H1 (cell line): Measurements from ENCODE around the gene SLC39A7. TPM values are rescaled to one million over a fixed set of nuclear protein-coding genes. Genes with fewer than 3 reads are reported as not detected.

Experiments used
- CTCF ChIA-PET: fragments of 300-600 bp; sonication (Branson Sonifier 250); formaldehyde crosslinking; loops from one replicate; lab custom pipeline; 2021; ENCODE audit not compliant: partially characterized antibody; lab: Charles Lee
- POLR2A ChIA-PET: fragments of 300-600 bp; sonication (Branson Sonifier 250); formaldehyde crosslinking; loops from one replicate; lab custom pipeline; 2021; ENCODE audit warnings: inconsistent platforms; ENCODE audit not compliant: partially characterized antibody; lab: Charles Lee
- DNase-seq, 2 experiments: peaks; one replicate each; pipeline versions ENCODE4 v3.0.0 to v3.0.0-alpha.2; 2010 to 2022; ENCODE audit warnings: low spot score in 2 of 2, low read depth in 1 of 2, mixed read lengths in 1 of 2
- FAIRE-seq: peaks from 2 replicates; lab custom pipeline; 2011; peaks lifted over from hg19 to GRCh38; lab: Jason Lieb, UNC
- H2AFZ ChIP-seq: 2 replicates; pipeline ENCODE4 v1.8.1; 2012; ENCODE audit warnings: low read length, inconsistent platforms
- H2AK5ac ChIP-seq: 2 replicates; pipeline ENCODE4 v1.6.1; 2013; ENCODE audit warnings: low read depth, low read length
- H2BK120ac ChIP-seq: replicated peaks from 2 replicates; pipeline ENCODE3; 2013; ENCODE audit warnings: low read depth, low read length, inconsistent platforms
- H2BK12ac ChIP-seq: 2 replicates; pipeline ENCODE4 v1.6.1; 2013; ENCODE audit warnings: low read depth, low read length
- H2BK15ac ChIP-seq: 2 replicates; pipeline ENCODE4 v1.6.1; 2013; ENCODE audit warnings: low read length
- H2BK20ac ChIP-seq: 2 replicates; pipeline ENCODE4 v1.6.1; 2013; ENCODE audit warnings: low read length
- H2BK5ac ChIP-seq: 2 replicates; pipeline ENCODE4 v1.6.1; 2013; ENCODE audit warnings: low read depth, low read length
- H3K14ac ChIP-seq: 2 replicates; pipeline ENCODE4 v1.6.1; 2013; ENCODE audit warnings: inconsistent platforms; ENCODE audit not compliant: insufficient read length
- H3K18ac ChIP-seq: 2 replicates; pipeline ENCODE4 v1.6.1; 2013; ENCODE audit warnings: low read length; ENCODE audit errors: extremely low read depth
- H3K23ac ChIP-seq: 2 replicates; pipeline ENCODE4 v1.6.1; 2013; ENCODE audit warnings: inconsistent platforms; ENCODE audit not compliant: insufficient read length
- H3K23me2 ChIP-seq: 2 replicates; pipeline ENCODE4 v1.6.1; 2013; ENCODE audit warnings: low read depth, low read length
- H3K27ac ChIP-seq: 2 replicates; pipeline ENCODE4 v1.6.1; 2011; ENCODE audit warnings: low read depth, low read length, inconsistent platforms
- H3K27me3 ChIP-seq, 4 experiments: replicated peaks in 1 of 4; 1 replicate in 1 of 4; 2 replicates in 3 of 4; pipeline versions ENCODE4 v1.6.1 to v1.8.1; 2011 to 2013; ENCODE audit warnings: low read length in 3 of 4, mild to moderate bottlenecking in 3 of 4, inconsistent platforms in 2 of 4, mixed read lengths in 2 of 4, moderate library complexity in 1 of 4; ENCODE audit not compliant: control insufficient read depth in 3 of 4, insufficient read depth in 3 of 4; ENCODE audit errors: extremely low read depth in 1 of 4
- H3K36me3 ChIP-seq, 4 experiments: 2 replicates each; pipeline versions ENCODE4 v1.6.1 to v1.8.1; 2011 to 2013; ENCODE audit warnings: mild to moderate bottlenecking in 4 of 4, low read length in 3 of 4, moderate library complexity in 2 of 4, control low read depth in 1 of 4, inconsistent platforms in 1 of 4; ENCODE audit not compliant: insufficient read depth in 4 of 4, control insufficient read depth in 2 of 4
- H3K4ac ChIP-seq: replicated peaks from 2 replicates; pipeline ENCODE3; 2013; ENCODE audit warnings: low read length, low read depth, mixed read lengths, inconsistent platforms; ENCODE audit not compliant: insufficient read length
- H3K4me1 ChIP-seq, 4 experiments: replicated peaks in 1 of 4; 1 replicate in 1 of 4; 2 replicates in 3 of 4; pipeline versions ENCODE4 v1.6.1 to v1.8.1; 2011 to 2013; ENCODE audit warnings: low read length in 3 of 4, inconsistent platforms in 2 of 4, mixed read lengths in 1 of 4; ENCODE audit not compliant: insufficient read depth in 4 of 4, control insufficient read depth in 3 of 4
- H3K4me2 ChIP-seq, 2 experiments: 2 replicates each; pipeline versions ENCODE4 v1.6.1 to v1.8.1; 2011 to 2013; ENCODE audit warnings: low read depth in 2 of 2, low read length in 2 of 2, control low read depth in 1 of 2, inconsistent platforms in 1 of 2, mild to moderate bottlenecking in 1 of 2; ENCODE audit not compliant: insufficient read depth in 1 of 2
- H3K4me3 ChIP-seq, 4 experiments: fragments of 200-600, 300-600 bp in 1 of 4; sonication (generic), shearing (Covaris generic), sonication (Bioruptor Twin) in 1 of 4; 2 replicates each; pipeline versions ENCODE4 v1.5.1 to v1.8.1; 2011 to 2016; ENCODE audit warnings: low read length in 4 of 4, low read depth in 3 of 4, control low read depth in 2 of 4, inconsistent platforms in 2 of 4, mild to moderate bottlenecking in 2 of 4, mixed read lengths in 1 of 4, moderate library complexity in 1 of 4; ENCODE audit not compliant: insufficient read depth in 2 of 4; ENCODE audit errors: extremely low read depth in 1 of 4
- H3K56ac ChIP-seq: replicated peaks from 2 replicates; pipeline ENCODE3; 2013; ENCODE audit warnings: low read depth, mild to moderate bottlenecking, mixed read lengths, low read length, inconsistent platforms; ENCODE audit not compliant: insufficient read length
- H3K79me1 ChIP-seq: 2 replicates; pipeline ENCODE4 v1.6.1; 2013; ENCODE audit warnings: low read depth, low read length, control low read depth
- H3K79me2 ChIP-seq, 2 experiments: 2 replicates each; pipeline versions ENCODE4 v1.6.1 to v1.8.1; 2012 to 2013; ENCODE audit warnings: low read length in 2 of 2, mild to moderate bottlenecking in 2 of 2, inconsistent platforms in 1 of 2; ENCODE audit not compliant: insufficient read depth in 2 of 2, control insufficient read depth in 1 of 2
- H3K9ac ChIP-seq, 4 experiments: replicated peaks in 1 of 4; 1 replicate in 1 of 4; 2 replicates in 3 of 4; pipeline versions ENCODE4 v1.6.1 to v1.8.1; 2011 to 2013; ENCODE audit warnings: low read depth in 3 of 4, low read length in 3 of 4, control low read depth in 2 of 4, mild to moderate bottlenecking in 2 of 4, moderate library complexity in 2 of 4, inconsistent platforms in 1 of 4; ENCODE audit errors: extremely low read depth in 1 of 4
- H3K9me3 ChIP-seq, 2 experiments: 2 replicates each; pipeline versions ENCODE4 v1.6.1 to v1.8.1; 2012 to 2013; ENCODE audit warnings: mild to moderate bottlenecking in 2 of 2, moderate library complexity in 2 of 2, control low read depth in 1 of 2, inconsistent platforms in 1 of 2, low read depth in 1 of 2, low read length in 1 of 2, mixed read lengths in 1 of 2; ENCODE audit not compliant: insufficient read depth in 2 of 2
- H4K20me1 ChIP-seq, 2 experiments: replicated peaks in 1 of 2; 2 replicates each; pipeline versions ENCODE3 to v1.8.1; 2011 to 2013; ENCODE audit warnings: inconsistent platforms in 2 of 2, low read length in 2 of 2, mild to moderate bottlenecking in 1 of 2; ENCODE audit not compliant: insufficient read depth in 2 of 2, control insufficient read depth in 1 of 2
- H4K5ac ChIP-seq: 2 replicates; pipeline ENCODE4 v1.6.1; 2013; ENCODE audit warnings: low read length, low read depth, mixed read lengths, inconsistent platforms; ENCODE audit not compliant: insufficient read length
- H4K8ac ChIP-seq: 2 replicates; pipeline ENCODE4 v1.8.0; 2013; ENCODE audit warnings: mild to moderate bottlenecking, moderate library complexity, low read length, inconsistent platforms; ENCODE audit not compliant: insufficient read depth; ENCODE audit errors: extremely low read depth
- H4K91ac ChIP-seq: replicated peaks from 2 replicates; pipeline ENCODE3; 2013; ENCODE audit warnings: low read length, mixed read lengths, inconsistent platforms; ENCODE audit not compliant: insufficient read length
- ASH2L ChIP-seq: fragments of 200-600, 300-600 bp; sonication (generic); IDR thresholded peaks from one replicate; pipeline ENCODE4 v1.7.1; 2017; ENCODE audit warnings: low read length
- BACH1 ChIP-seq: IDR thresholded peaks from 2 replicates; pipeline ENCODE4 v1.6.1; 2012; ENCODE audit warnings: low read length, improper control_type of control experiment
- EP300 ChIP-seq, 2 experiments: IDR thresholded peaks; 1 replicate in 1 of 2; 2 replicates in 1 of 2; pipeline ENCODE4 v1.6.1; 2011 to 2012; ENCODE audit warnings: low read depth in 2 of 2, low read length in 2 of 2, mild to moderate bottlenecking in 2 of 2, borderline replicate concordance in 1 of 2, inconsistent platforms in 1 of 2, moderate library complexity in 1 of 2
- EZH2 ChIP-seq: fragments of 200-600 bp; sonication (generic); IDR thresholded peaks from 2 replicates; pipeline ENCODE4 v1.7.1; 2012; ENCODE audit warnings: low read depth, mild to moderate bottlenecking, moderate library complexity, low read length, inconsistent platforms; ENCODE audit not compliant: severe bottlenecking
- KDM4A ChIP-seq: IDR thresholded peaks from one replicate; pipeline ENCODE4 v1.7.1; 2012; ENCODE audit warnings: low read depth, mild to moderate bottlenecking, moderate library complexity, low read length, inconsistent platforms; ENCODE audit not compliant: severe bottlenecking
- SIN3A ChIP-seq, 2 experiments: IDR thresholded peaks in 1 of 2; conservative IDR thresholded peaks in 1 of 2; 2 replicates each; pipeline ENCODE4 v1.6.1; 2011 to 2012; ENCODE audit warnings: low read length in 2 of 2, improper control_type of control experiment in 1 of 2, low read depth in 1 of 2, mild to moderate bottlenecking in 1 of 2
- TAF7 ChIP-seq: optimal IDR thresholded peaks from 2 replicates; pipeline ENCODE3; 2011; ENCODE audit warnings: low read depth, mild to moderate bottlenecking, inconsistent platforms, low read length, moderate library complexity, borderline replicate concordance
- WGBS, 2 experiments: shearing (Covaris generic) in 1 of 2; methylation state at CpG; one replicate each; pipeline versions ENCODE4 v1.1.6 to v1.1.7; 2013 to 2015; ENCODE audit warnings: low lambda C conversion rate in 2 of 2, mixed read lengths in 2 of 2, inconsistent platforms in 1 of 2, low coverage in 1 of 2, missing lambda C conversion rate in 1 of 2; ENCODE audit not compliant: insufficient replicate concordance in 2 of 2, insufficient coverage in 1 of 2, insufficient read length in 1 of 2; ENCODE audit errors: extremely low coverage in 1 of 2, missing lambda C conversion rate in 1 of 2; 5-methylcytosine and 5-hydroxymethylcytosine counted together
- polyA plus RNA-seq, 7 experiments: library from polyadenylated mRNA; depleted of rRNA in 3 of 7; stranded (reverse) in 5 of 7; unstranded in 2 of 7; fragments of >200 nt in 5 of 7; fragments of 200-250 nt in 2 of 7; gene quantifications; 1 replicate in 5 of 7; 2 replicates in 1 of 7; 4 replicates in 1 of 7; pipeline versions ENCODE4 v1.2.1 to v1.2.3, GENCODE V29; 2011 to 2013; ENCODE audit warnings: missing spikeins in 2 of 7, mixed read lengths in 2 of 7
- total RNA-seq: library from RNA; stranded (reverse); fragmentation: NEBNext Ultra II Directional; extraction: Animal tissue kit (Norgen Biotek cat#: 25700); gene quantifications from 2 replicates; pipeline ENCODE4 v1.2.1, GENCODE V29; 2021

SLC39A7 gene
- total and polyA plus RNA-seq, 2 of the 8 experiments (the other 6 are each of a cell fraction or from before 2014, with no cell fraction given), result 63.3 to 123 TPM

GRCh38 chr6:33206027-33206863 lies 5.6 kb downstream of the SLC39A7 start:
- H3K27ac ChIP-seq, result no peak overlapping the region
- peaks cover 9 to 35% (median 27%) of the 10 kb centered on the region in 4 experiments; a peak in 6 of 7 replicates for H3K27me3 ChIP-seq
- no peak for DNase-seq
- H4K8ac ChIP-seq, result no peak overlapping the region
- no peak overlapping the region for H4K5ac ChIP-seq
- H3K4me3 ChIP-seq, result 0 out of 8 replicates have a peak overlapping the region, but pooled peaks of 2 of the 4 experiments have one; percentile 5 to 92
- no peak overlapping the region for H3K56ac ChIP-seq
- no peaks in the 10 kb centered on the region for H3K9me3 ChIP-seq
- peak overlapping the region in 1 of 2 experiments; percentile 76; a peak in 2 of 4 replicates for H3K4me2 ChIP-seq
- no peak for TF ChIP-seq SIN3A (conservative IDR thresholded peaks at IDR 0.05 in 1 of 2, IDR thresholded peaks at IDR 0.05 in 1 of 2; ENCODE audit: low read depth in 1 of 2, low read length in 2 of 2)
- TF ChIP-seq KDM4A, result no peak
- no peak for TF ChIP-seq EZH2
- TF ChIP-seq ASH2L, result no peak
- no peak for TF ChIP-seq EP300 (IDR thresholded peaks at IDR 0.05; ENCODE audit: borderline replicate concordance in 1 of 2, low read depth in 2 of 2, low read length in 2 of 2)
- no peak for TF ChIP-seq BACH1
- TF ChIP-seq TAF7, result no peak
- TF ChIP-seq, all 59 proteins: peak for 0
- Histone ChIP-seq H3K4ac (no peak overlapping the region), H3K23me2 (peaks cover 24% of the 10 kb centered on the region), H3K14ac (no peak overlapping the region), H3K9ac (no peak overlapping the region), H3K79me1 (peaks cover 15% of the 10 kb centered on the region), H2BK12ac (no peak overlapping the region), H2AK5ac (no peak overlapping the region), H2AFZ (no peak overlapping the region), H3K79me2 (peaks cover 3 to 15% of the 10 kb centered on the region in 2 experiments; a peak in 3 of 4 replicates), H4K20me1 (peaks cover 5 to 28% of the 10 kb centered on the region in 2 experiments), H3K23ac (no peak overlapping the region), H4K91ac (no peak overlapping the region), H2BK120ac (no peak overlapping the region), H2BK20ac (no peak overlapping the region), H3K18ac (no peak overlapping the region), H2BK5ac (no peak overlapping the region), H3K4me1 (peaks cover 3 to 34% (median 11%) of the 10 kb centered on the region in 4 experiments), H3K36me3 (peaks cover 9 to 27% (median 18%) of the 10 kb centered on the region in 4 experiments), H2BK15ac (no peak overlapping the region)
- 71% methylated on average over 3 of the region's 3 CpGs; no CpG with 5 or more reads in 1 of the 2 experiments for WGBS, 2 experiments
- ChIA-PET POLR2A (interaction anchor here (1.6 to 2.0 kb wide), 5 partner anchors 12 to 234 kb away, joined by 5 to 16 read pairs (median 9); partner anchors contain the start of genes B3GALT4, RPS18 and VPS52), CTCF (interaction anchor here (1.6 to 2.4 kb wide), 4 partner anchors 9 to 42 kb away, joined by 6 to 23 read pairs (median 7); no protein-coding TSS in a partner anchor)
- no peak for FAIRE-seq
